ENCODE data around the gene TRAPPC3. TPM values are rescaled to one million over a fixed set of nuclear protein-coding genes. Genes with fewer than 3 reads are reported as not detected.

TRAPPC3 gene
- total and polyA plus RNA-seq, 9 of the 15 experiments (the other 6 are each of a cell fraction or from before 2014, with no cell fraction given), result 20.6 to 141 (median 112) TPM

DNA sequence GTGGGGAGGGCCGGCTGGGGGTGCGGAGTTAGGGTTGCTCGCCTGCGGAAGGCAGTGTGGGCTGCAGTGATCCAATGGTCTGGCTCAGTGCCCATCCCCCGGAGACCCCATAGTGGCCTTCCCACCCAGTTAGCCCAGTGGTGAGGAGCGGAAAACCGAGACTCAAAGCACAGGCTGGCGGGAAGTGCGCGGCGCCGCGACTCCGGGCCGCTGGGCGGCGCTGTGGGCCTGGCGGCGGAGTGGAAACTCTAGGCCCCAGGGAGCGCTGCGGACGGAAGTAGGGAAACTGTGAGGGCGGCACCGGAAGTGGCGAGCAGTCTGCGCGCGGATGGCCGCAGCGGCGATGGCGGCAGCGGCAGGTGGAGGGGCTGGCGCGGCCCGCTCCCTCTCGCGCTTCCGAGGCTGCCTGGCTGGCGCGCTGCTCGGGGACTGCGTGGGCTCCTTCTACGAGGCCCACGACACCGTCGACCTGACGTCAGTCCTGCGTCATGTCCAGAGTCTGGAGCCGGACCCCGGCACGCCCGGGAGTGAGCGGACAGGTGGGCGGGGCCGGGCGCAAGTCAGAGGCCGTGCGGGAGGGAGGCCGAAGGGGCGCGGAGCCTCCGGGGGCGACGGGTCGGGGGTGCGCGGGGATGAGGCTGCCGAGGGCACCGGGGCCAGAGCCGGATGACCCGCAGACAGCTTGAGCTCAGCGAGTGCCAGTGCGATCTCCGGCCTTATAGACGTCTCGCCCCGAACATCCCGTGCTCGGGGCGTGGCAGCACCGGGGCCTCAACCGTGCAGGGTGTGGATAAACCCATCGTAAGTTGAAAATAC, 60.5 kb downstream of the TRAPPC3 start, which contains the start of gene ADPRS (continued):
- TF ChIP-seq JUND (IDR thresholded peaks at IDR 0.05; ENCODE audit: borderline replicate concordance, low read depth, low read length) (peak; percentile 74), JUND (tag; IDR thresholded peaks at IDR 0.05; ENCODE audit: borderline replicate concordance, low read depth, low read length) (no peak; the same call in 2 of the 3 replicates), SMAD2 (IDR thresholded peaks at IDR 0.05; ENCODE audit: low read depth, low read length) (no peak), KLF13 (tag; IDR thresholded peaks at IDR 0.05; ENCODE audit: borderline replicate concordance, low read depth) (peak; percentile 99), SP1 (CRISPR knock-in tag; IDR thresholded peaks at IDR 0.05) (peak; percentile 98), HNRNPH1 (optimal IDR thresholded peaks at IDR 0.05; ENCODE audit: low read depth, low read length) (no peak), ZC3H4 (CRISPR knock-in tag; IDR thresholded peaks at IDR 0.05; ENCODE audit: borderline replicate concordance) (no peak), MLLT1 (IDR thresholded peaks at IDR 0.05) (no peak), ZNF778 (CRISPR knock-in tag; IDR thresholded peaks at IDR 0.05) (no peak), HDGF (IDR thresholded peaks at IDR 0.05) (no peak), ZNF133 (CRISPR knock-in tag; IDR thresholded peaks at IDR 0.05) (no peak), ARNT (IDR thresholded peaks at IDR 0.05) (no peak; a peak in 1 of 4 replicates), ZFP36 (IDR thresholded peaks at IDR 0.05; ENCODE audit: low read depth, low read length, partially characterized antibody) (peak; percentile 29)
- TF ChIP-seq, protein P1, sequence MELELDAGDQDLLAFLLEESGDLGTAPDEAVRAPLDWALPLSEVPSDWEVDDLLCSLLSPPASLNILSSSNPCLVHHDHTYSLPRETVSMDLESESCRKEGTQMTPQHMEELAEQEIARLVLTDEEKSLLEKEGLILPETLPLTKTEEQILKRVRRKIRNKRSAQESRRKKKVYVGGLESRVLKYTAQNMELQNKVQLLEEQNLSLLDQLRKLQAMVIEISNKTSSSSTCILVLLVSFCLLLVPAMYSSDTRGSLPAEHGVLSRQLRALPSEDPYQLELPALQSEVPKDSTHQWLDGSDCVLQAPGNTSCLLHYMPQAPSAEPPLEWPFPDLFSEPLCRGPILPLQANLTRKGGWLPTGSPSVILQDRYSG (tag; conservative IDR thresholded peaks at IDR 0.05; ENCODE audit: low read depth), result no peak
- TF ChIP-seq, protein P2, sequence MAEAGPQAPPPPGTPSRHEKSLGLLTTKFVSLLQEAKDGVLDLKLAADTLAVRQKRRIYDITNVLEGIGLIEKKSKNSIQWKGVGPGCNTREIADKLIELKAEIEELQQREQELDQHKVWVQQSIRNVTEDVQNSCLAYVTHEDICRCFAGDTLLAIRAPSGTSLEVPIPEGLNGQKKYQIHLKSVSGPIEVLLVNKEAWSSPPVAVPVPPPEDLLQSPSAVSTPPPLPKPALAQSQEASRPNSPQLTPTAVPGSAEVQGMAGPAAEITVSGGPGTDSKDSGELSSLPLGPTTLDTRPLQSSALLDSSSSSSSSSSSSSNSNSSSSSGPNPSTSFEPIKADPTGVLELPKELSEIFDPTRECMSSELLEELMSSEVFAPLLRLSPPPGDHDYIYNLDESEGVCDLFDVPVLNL (CRISPR knock-in tag; IDR thresholded peaks at IDR 0.05; ENCODE audit: low read depth), result peak; percentile 76; the same call in 1 of the 2 replicates
- TF ChIP-seq, protein P3, sequence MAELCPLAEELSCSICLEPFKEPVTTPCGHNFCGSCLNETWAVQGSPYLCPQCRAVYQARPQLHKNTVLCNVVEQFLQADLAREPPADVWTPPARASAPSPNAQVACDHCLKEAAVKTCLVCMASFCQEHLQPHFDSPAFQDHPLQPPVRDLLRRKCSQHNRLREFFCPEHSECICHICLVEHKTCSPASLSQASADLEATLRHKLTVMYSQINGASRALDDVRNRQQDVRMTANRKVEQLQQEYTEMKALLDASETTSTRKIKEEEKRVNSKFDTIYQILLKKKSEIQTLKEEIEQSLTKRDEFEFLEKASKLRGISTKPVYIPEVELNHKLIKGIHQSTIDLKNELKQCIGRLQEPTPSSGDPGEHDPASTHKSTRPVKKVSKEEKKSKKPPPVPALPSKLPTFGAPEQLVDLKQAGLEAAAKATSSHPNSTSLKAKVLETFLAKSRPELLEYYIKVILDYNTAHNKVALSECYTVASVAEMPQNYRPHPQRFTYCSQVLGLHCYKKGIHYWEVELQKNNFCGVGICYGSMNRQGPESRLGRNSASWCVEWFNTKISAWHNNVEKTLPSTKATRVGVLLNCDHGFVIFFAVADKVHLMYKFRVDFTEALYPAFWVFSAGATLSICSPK (IDR thresholded peaks at IDR 0.05; ENCODE audit: borderline replicate concordance), result no peak

All from K562 (cell line).